Progenitor cell of endocrine pancreas (in vitro differentiated cells): Measurements from ENCODE around the gene EOMES. TPM values are rescaled to one million over a fixed set of nuclear protein-coding genes. Genes with fewer than 3 reads are reported as not detected.

Experiments
- DNase-seq: peaks from one replicate; pipeline ENCODE4 v3.0.0; 2021; ENCODE audit warnings: low spot score; ENCODE audit not compliant: unreplicated experiment
- H3K27ac Mint-ChIP-seq: 2 replicates; pipeline ENCODE4 v1.8.0; 2021; ENCODE audit warnings: mild to moderate bottlenecking, moderate library complexity, mixed read lengths
- H3K27me3 Mint-ChIP-seq: 2 replicates; pipeline ENCODE4 v1.8.0; 2021; ENCODE audit warnings: mixed read lengths
- H3K36me3 Mint-ChIP-seq: 2 replicates; pipeline ENCODE4 v1.8.0; 2022; ENCODE audit warnings: mixed read lengths; ENCODE audit not compliant: insufficient read depth
- H3K4me1 Mint-ChIP-seq: 2 replicates; pipeline ENCODE4 v1.8.0; 2021; ENCODE audit warnings: low read depth, mixed read lengths
- H3K4me3 Mint-ChIP-seq: 2 replicates; pipeline ENCODE4 v1.8.0; 2021; ENCODE audit warnings: low read depth, mild to moderate bottlenecking, moderate library complexity, mixed read lengths
- H3K9me3 Mint-ChIP-seq: 2 replicates; pipeline ENCODE4 v1.8.0; 2021; ENCODE audit warnings: low read depth, mixed read lengths
- CTCF ChIP-seq: fragments of 200-600 bp; sonication (generic); IDR thresholded peaks from one replicate; pipeline ENCODE4 v1.5.0; 2021; ENCODE audit warnings: antibody characterized with exemption, mild to moderate bottlenecking; ENCODE audit not compliant: unreplicated experiment
- total RNA-seq: library from RNA; stranded (reverse); gene quantifications from 2 replicates; pipeline ENCODE4 v1.2.1, GENCODE V29; 2021

The EOMES gene
- total RNA-seq, 1 donor from 2014 or later: not detected

GRCh38 chr3:27749643-27750042 lies 27.5 kb upstream of the EOMES start:
- H3K36me3 Mint-ChIP-seq: no peaks in the 10 kb centered on the region
- no peak overlapping the region for H3K27ac Mint-ChIP-seq
- H3K9me3 Mint-ChIP-seq: no peaks in the 10 kb centered on the region
- TF ChIP-seq CTCF: no peak
- no peaks in the 10 kb centered on the region for H3K27me3 Mint-ChIP-seq
- DNase-seq: no peak
- H3K4me1 Mint-ChIP-seq: no peaks in the 10 kb centered on the region
- no peak overlapping the region for H3K4me3 Mint-ChIP-seq

DNA sequence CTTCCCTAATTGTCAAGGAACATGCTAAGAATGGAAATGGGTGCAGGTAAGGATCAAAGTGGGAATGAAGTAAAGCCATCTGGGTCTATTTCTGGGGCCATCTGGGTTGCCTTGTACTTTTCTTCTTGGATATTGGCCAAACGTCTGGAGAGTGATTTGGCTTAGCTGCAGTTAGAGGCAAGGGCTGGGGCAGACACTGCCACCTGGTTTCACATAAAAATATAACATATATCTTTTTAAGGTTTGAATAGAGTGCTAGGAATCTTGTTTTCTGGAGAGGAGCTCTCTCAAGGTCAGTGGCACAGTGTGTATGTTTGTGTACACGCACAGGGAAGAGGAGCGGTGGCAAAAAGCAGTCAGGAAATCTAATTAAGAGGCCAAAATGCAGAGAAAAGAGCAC lies 24.7 kb upstream of the EOMES start:
- Mint-ChIP-seq H3K4me3 (no peak overlapping the region), H3K9me3 (peaks cover 6% of the 10 kb centered on the region), H3K36me3 (no peaks in the 10 kb centered on the region), H3K27me3 (no peaks in the 10 kb centered on the region), H3K4me1 (no peaks in the 10 kb centered on the region), H3K27ac (no peak overlapping the region)
- TF ChIP-seq CTCF: no peak
- DNase-seq: no peak

DNA sequence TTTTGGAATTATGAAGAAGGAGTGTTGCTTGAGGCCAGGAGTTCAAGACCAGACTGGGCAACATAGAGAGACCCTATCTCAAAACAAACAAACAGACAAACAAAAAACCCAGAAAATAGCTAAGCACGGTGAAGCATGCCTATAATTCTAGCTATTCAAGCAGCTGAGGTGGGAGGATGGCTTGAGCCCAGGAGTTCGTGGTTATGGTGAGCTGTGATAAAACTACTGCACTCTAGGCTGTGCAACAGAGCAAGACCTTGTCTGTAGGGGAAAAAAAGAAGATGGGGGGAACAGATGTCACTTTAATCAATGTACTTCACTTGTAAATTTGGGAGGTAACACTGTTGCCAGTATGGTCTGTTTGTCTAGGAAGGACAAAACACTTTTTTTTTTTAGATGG lies 18.7 kb upstream of the EOMES start:
- no peak for TF ChIP-seq CTCF
- H3K4me1 Mint-ChIP-seq: no peaks in the 10 kb centered on the region

GRCh38 chr3:27737091-27737490 lies 15.0 kb upstream of the EOMES start:
- Mint-ChIP-seq H3K9me3 (no peaks in the 10 kb centered on the region), H3K27ac (no peak overlapping the region), H3K27me3 (peaks cover 21% of the 10 kb centered on the region), H3K4me3 (no peak overlapping the region), H3K4me1 (no peaks in the 10 kb centered on the region), H3K36me3 (no peaks in the 10 kb centered on the region)
- TF ChIP-seq CTCF: no peak
- no peak for DNase-seq

More for the DNA sequence above, 18.7 kb upstream of the EOMES start:
- H3K36me3 Mint-ChIP-seq: no peaks in the 10 kb centered on the region
- no peak overlapping the region for H3K27ac Mint-ChIP-seq
- peaks cover 3% of the 10 kb centered on the region for H3K27me3 Mint-ChIP-seq
- peaks cover 6% of the 10 kb centered on the region for H3K9me3 Mint-ChIP-seq
- H3K4me3 Mint-ChIP-seq: no peak overlapping the region
- no peak for DNase-seq

DNA sequence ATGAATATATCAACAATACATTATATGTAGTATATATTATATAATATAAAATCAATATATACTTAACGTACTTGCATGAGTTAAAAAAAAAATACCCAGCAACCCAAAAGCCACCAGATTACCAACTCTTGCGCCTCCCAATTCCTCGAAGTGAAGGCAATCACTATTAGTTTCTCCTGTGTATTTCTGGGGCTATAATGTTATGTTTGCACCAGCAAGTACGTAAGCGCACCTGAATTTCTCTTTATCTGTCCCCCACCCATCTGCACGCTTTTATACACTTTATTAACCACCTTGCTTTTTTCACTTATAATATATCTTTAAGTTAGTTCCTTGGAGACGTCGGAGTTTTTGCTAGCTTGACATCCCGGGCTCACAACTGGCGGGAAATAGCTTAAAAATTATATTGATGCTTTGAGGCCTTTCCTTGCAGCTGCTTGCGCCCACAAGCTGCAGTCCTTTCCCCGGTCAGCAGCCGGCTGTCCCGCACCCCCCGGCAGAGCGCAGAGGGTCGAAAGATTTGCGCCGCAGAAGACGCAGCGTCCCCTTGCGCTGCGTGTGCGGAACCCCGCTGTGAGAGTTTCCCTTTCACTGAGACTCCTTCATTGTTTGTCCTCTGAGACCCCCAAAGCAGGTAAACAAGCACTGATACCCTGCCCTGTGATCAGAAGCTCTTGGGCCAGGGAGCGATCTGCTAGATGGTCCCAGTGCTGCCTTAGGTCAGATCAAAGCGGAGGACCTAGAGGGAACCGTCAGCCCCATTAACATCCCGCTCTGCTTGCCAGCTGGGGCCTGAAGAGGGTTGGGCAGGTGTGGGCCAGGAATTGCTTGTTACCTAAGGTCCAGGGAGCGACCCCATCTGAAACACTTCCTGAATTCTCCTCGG lies 8.9 kb upstream of the EOMES start:
- H3K27ac Mint-ChIP-seq: no peak overlapping the region
- TF ChIP-seq CTCF: no peak
- no peak overlapping the region for H3K4me3 Mint-ChIP-seq
- peaks cover 13% of the 10 kb centered on the region for H3K4me1 Mint-ChIP-seq
- H3K36me3 Mint-ChIP-seq: no peaks in the 10 kb centered on the region
- no peak for DNase-seq
- no peaks in the 10 kb centered on the region for H3K9me3 Mint-ChIP-seq
- H3K27me3 Mint-ChIP-seq: peaks cover 79% of the 10 kb centered on the region
